SK-N-SH (cell line): ENCODE measurements around the gene EHMT2. TPM values are rescaled to one million over a fixed set of nuclear protein-coding genes. Genes with fewer than 3 reads are reported as not detected.
"Not testable (repeated sequence)": the region's sequence is repeated elsewhere in the genome, so short reads cannot be mapped to it uniquely, and the experiment has no call there.

Source experiments
- CTCF ChIA-PET: fragments of 300-600, 350-600 bp; formaldehyde crosslinking; extraction: SDS; loops from one replicate; lab custom pipeline; 2021; lab: Yijun Ruan, JAX
- POLR2A ChIA-PET: fragments of 350-600 bp; sonication (Branson Sonifier 250); formaldehyde crosslinking; extraction: SDS; loops from one replicate; lab custom pipeline; 2020; ENCODE audit warnings: antibody characterized with exemption, inconsistent platforms; lab: Yijun Ruan, JAX
- DNase-seq: peaks from one replicate; pipeline ENCODE4 v3.0.0; 2012
- H2AFZ ChIP-seq: fragments of 200-600 bp; sonication (generic); 2 replicates; pipeline ENCODE4 v1.8.1; 2016; ENCODE audit warnings: antibody characterized with exemption, mild to moderate bottlenecking, low read depth
- H3F3A ChIP-seq: fragments of 200-600 bp; sonication (generic); replicated peaks from 2 replicates; pipeline ENCODE3; 2016; ENCODE audit warnings: antibody characterized with exemption, mild to moderate bottlenecking; ENCODE audit not compliant: insufficient read depth
- H3K27ac ChIP-seq, 2 experiments: fragments of 200-500 bp in 1 of 2; fragments of 200-600 bp in 1 of 2; sonication (Bioruptor generic) in 1 of 2; sonication (generic), shearing (Covaris generic) in 1 of 2; 2 replicates each; pipeline versions ENCODE4 v1.5.1 to v1.6.1; 2014 to 2016; ENCODE audit warnings: low read depth in 2 of 2, inconsistent platforms in 1 of 2, low read length in 1 of 2, mild to moderate bottlenecking in 1 of 2, mixed read lengths in 1 of 2
- H3K27me3 ChIP-seq: fragments of 200-600 bp; sonication (generic), shearing (Covaris generic); 2 replicates; pipeline ENCODE4 v1.6.1; 2016; ENCODE audit warnings: mixed run types; ENCODE audit not compliant: insufficient read depth
- H3K36me3 ChIP-seq, 2 experiments: fragments of 200-500 bp in 1 of 2; fragments of 200-600 bp in 1 of 2; sonication (Bioruptor generic) in 1 of 2; sonication (generic) in 1 of 2; replicated peaks in 1 of 2; 2 replicates each; pipeline versions ENCODE3 to v1.5.1; 2014 to 2016; ENCODE audit warnings: low read length in 1 of 2, mild to moderate bottlenecking in 1 of 2; ENCODE audit not compliant: insufficient read depth in 2 of 2, control insufficient read depth in 1 of 2
- H3K4me1 ChIP-seq, 2 experiments: fragments of 200-500 bp in 1 of 2; fragments of 200-600 bp in 1 of 2; sonication (Bioruptor generic) in 1 of 2; sonication (generic), shearing (Covaris generic) in 1 of 2; 2 replicates each; pipeline versions ENCODE4 v1.5.1 to v1.6.1; 2014 to 2016; ENCODE audit warnings: low read depth in 1 of 2, low read length in 1 of 2, mixed run types in 1 of 2; ENCODE audit not compliant: insufficient read depth in 2 of 2, control insufficient read depth in 1 of 2
- H3K4me2 ChIP-seq: fragments of 200-600 bp; sonication (generic), shearing (Covaris generic); 2 replicates; pipeline ENCODE4 v1.6.1; 2017; ENCODE audit warnings: mixed run types
- H3K4me3 ChIP-seq, 2 experiments: fragments of 200-500 bp in 1 of 2; fragments of 200-600 bp in 1 of 2; sonication (Bioruptor generic) in 1 of 2; sonication (generic), shearing (Covaris generic) in 1 of 2; 2 replicates each; pipeline versions ENCODE4 v1.5.1 to v1.8.1; 2014 to 2016; ENCODE audit warnings: low read depth in 2 of 2, inconsistent platforms in 1 of 2, low read length in 1 of 2, mild to moderate bottlenecking in 1 of 2, mixed read lengths in 1 of 2, moderate library complexity in 1 of 2
- H3K79me2 ChIP-seq: fragments of 200-600 bp; sonication (generic); 2 replicates; pipeline ENCODE4 v1.8.1; 2017; ENCODE audit warnings: mild to moderate bottlenecking; ENCODE audit not compliant: insufficient read depth
- H3K9ac ChIP-seq: fragments of 200-600 bp; sonication (generic); 2 replicates; pipeline ENCODE4 v1.6.1; 2017; ENCODE audit warnings: mixed run types
- H3K9me2 ChIP-seq: fragments of 200-600 bp; sonication (generic); 2 replicates; pipeline ENCODE4 v1.6.1; 2017; ENCODE audit warnings: mixed run types
- H3K9me3 ChIP-seq: fragments of 200-600 bp; sonication (generic); 2 replicates; pipeline ENCODE4 v1.6.1; 2017; ENCODE audit warnings: mixed run types, mild to moderate bottlenecking, moderate library complexity
- H4K20me1 ChIP-seq: fragments of 200-600 bp; sonication (generic); 2 replicates; pipeline ENCODE4 v1.6.1; 2017; ENCODE audit warnings: mild to moderate bottlenecking, mixed run types; ENCODE audit not compliant: insufficient read depth
- CTCF ChIP-seq: fragments of 200-600 bp; sonication (generic); IDR thresholded peaks from 2 replicates; pipeline ENCODE4 v1.6.1; 2017; ENCODE audit warnings: antibody characterized with exemption, mild to moderate bottlenecking, moderate library complexity
- FOSL2 ChIP-seq: IDR thresholded peaks from 2 replicates; pipeline ENCODE4 v1.4.0; 2012; ENCODE audit warnings: low read depth, mild to moderate bottlenecking, moderate library complexity, borderline replicate concordance
- FOXM1 ChIP-seq: IDR thresholded peaks from 2 replicates; pipeline ENCODE4 v1.4.0; 2012; ENCODE audit warnings: low read depth, mild to moderate bottlenecking
- IRF3 ChIP-seq: fragments of 150-350 bp; IDR thresholded peaks from 2 replicates; pipeline ENCODE4 v1.6.1; 2016; ENCODE audit warnings: mild to moderate bottlenecking, low read depth, low read length
- MXI1 ChIP-seq: IDR thresholded peaks from 2 replicates; pipeline ENCODE4 v1.6.1; 2012; ENCODE audit warnings: mild to moderate bottlenecking, low read depth, low read length, improper control_type of control experiment
- NFIC ChIP-seq: IDR thresholded peaks from 2 replicates; pipeline ENCODE4 v1.4.0; 2012; ENCODE audit warnings: borderline replicate concordance
- NRF1 ChIP-seq: IDR thresholded peaks from 2 replicates; pipeline ENCODE4 v1.6.1; 2012; ENCODE audit warnings: low read depth, mild to moderate bottlenecking, low read length
- POLR2AphosphoS5 ChIP-seq: IDR thresholded peaks from 2 replicates; pipeline ENCODE4 v1.6.1; 2012; ENCODE audit warnings: low read depth, low read length
- SIN3A ChIP-seq: IDR thresholded peaks from 2 replicates; pipeline ENCODE4 v1.6.1; 2012; ENCODE audit warnings: low read depth, mild to moderate bottlenecking, low read length, moderate library complexity, borderline replicate concordance
- SMC3 ChIP-seq: IDR thresholded peaks from 2 replicates; pipeline ENCODE4 v1.6.1; 2012; ENCODE audit warnings: low read depth, low read length, improper control_type of control experiment
- TAF1 ChIP-seq: IDR thresholded peaks from 2 replicates; pipeline ENCODE4 v1.6.1; 2012; ENCODE audit warnings: low read depth, mild to moderate bottlenecking, low read length, moderate library complexity, borderline replicate concordance
- TCF12 ChIP-seq: IDR thresholded peaks from 2 replicates; pipeline ENCODE4 v1.4.0; 2012
- TEAD4 ChIP-seq: IDR thresholded peaks from 2 replicates; pipeline ENCODE4 v1.4.0; 2012; ENCODE audit warnings: mild to moderate bottlenecking, borderline replicate concordance; ENCODE audit not compliant: insufficient read depth
- YY1 ChIP-seq: IDR thresholded peaks from 2 replicates; pipeline ENCODE4 v1.4.0; 2012; ENCODE audit warnings: low read depth, mild to moderate bottlenecking
- WGBS: methylation state at CpG from one replicate; pipeline ENCODE4 v1.1.6; 2017; ENCODE audit warnings: low lambda C conversion rate; 5-methylcytosine and 5-hydroxymethylcytosine counted together
- polyA plus RNA-seq, 3 experiments: library from polyadenylated mRNA; depleted of rRNA; stranded (reverse); fragments of >200 nt; gene quantifications; 2 replicates each; pipeline ENCODE4 v1.2.3, GENCODE V29; 2012
- TF ChIP-seq, protein P1 (sequence below): IDR thresholded peaks from 2 replicates; pipeline ENCODE4 v1.4.0; 2012; ENCODE audit warnings: low read depth
- TF ChIP-seq, protein P2 (sequence below): fragments of 150-350 bp; IDR thresholded peaks from 2 replicates; pipeline ENCODE4 v1.6.1; 2017; ENCODE audit warnings: antibody characterized with exemption, low read length, low read depth, borderline replicate concordance
- TF ChIP-seq, protein P3 (sequence below): IDR thresholded peaks from 2 replicates; pipeline ENCODE4 v1.4.0; 2012; ENCODE audit warnings: low read depth, borderline replicate concordance

The EHMT2 gene
- polyA plus RNA-seq, 1 of the 3 experiments (the other 2 are of a cell fraction): 72.0 TPM

DNA sequence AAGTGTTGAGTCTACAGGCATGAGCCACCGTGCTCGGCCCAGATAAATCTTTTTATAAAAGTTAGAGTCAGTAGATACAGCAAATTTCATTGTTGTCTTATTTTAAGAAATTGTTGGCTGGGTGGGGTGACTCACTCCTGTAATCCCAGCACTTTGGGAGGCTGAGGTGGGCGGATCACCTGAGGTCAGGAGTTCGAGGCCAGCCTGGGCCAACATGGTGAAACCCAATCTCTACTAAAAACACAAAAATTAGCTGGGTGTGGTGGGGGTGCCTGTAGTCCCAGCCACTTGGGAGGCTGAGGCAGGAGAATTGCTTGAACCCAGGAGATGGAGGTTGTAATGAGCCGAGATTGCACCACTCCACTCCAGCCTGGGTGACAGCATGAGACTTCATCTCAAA, 10.8 kb upstream of the EHMT2 start:
- H3K9ac ChIP-seq, H3K9me3 ChIP-seq, H2AFZ ChIP-seq, H3K9me2 ChIP-seq, H3K4me1 ChIP-seq, H3K36me3 ChIP-seq, H3K27me3 ChIP-seq, H3K79me2 ChIP-seq, H3K4me3 ChIP-seq, POLR2A ChIA-PET, H4K20me1 ChIP-seq, H3K4me2 ChIP-seq, DNase-seq: not testable (repeated sequence)
- H3K27ac ChIP-seq: peak overlapping the region in 1 of 2 experiments; percentile 2; a peak in 1 of 4 replicates
- CTCF ChIA-PET: interaction anchor here (1.4 kb wide), 1 partner anchor 44 kb away, joined by 8 read pairs; no protein-coding TSS in a partner anchor
- 57% methylated on average over 5 of the region's 5 CpGs for WGBS
- peaks cover 25% of the 10 kb centered on the region for H3F3A ChIP-seq

GRCh38 chr6:31907158-31907813, 9.8 kb upstream of the EHMT2 start:
- Histone ChIP-seq H3K27ac (no peak overlapping the region), H3K9ac (no peak overlapping the region), H3K4me2 (no peak overlapping the region)

DNA sequence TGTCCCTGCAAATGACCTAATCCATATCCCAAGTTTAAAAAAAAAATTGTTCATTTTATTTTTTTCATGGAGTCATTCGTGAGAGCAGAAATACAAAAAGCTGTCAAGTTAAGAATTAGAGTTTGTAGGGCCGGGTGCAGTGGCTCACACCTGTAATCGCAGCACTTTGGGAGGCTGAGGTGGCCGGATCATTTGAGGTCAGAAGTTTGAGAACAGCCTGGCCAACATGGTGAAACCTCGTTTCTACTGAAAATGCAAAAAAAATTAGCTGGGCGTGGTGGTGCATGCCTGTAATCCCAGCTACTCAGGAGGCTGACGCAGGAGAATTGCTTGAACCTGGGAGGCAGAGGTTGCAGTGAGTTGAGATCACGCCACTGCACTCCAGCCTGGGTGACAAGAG, 9.2 kb upstream of the EHMT2 start:
- CTCF ChIA-PET: interaction anchor here (3.1 kb wide), 1 partner anchor 46 kb away, joined by 9 read pairs; no protein-coding TSS in a partner anchor
- H3K4me2 ChIP-seq: not testable (repeated sequence)

More at GRCh38 chr6:31907158-31907813, 9.8 kb upstream of the EHMT2 start:
- no peaks in the 10 kb centered on the region for H3K9me3 ChIP-seq
- peaks cover 33% of the 10 kb centered on the region for H3F3A ChIP-seq
- no peak overlapping the region for H3K4me3 ChIP-seq
- H3K36me3 ChIP-seq: no peaks in the 10 kb centered on the region
- H2AFZ ChIP-seq: no peak overlapping the region
- no peaks in the 10 kb centered on the region for H4K20me1 ChIP-seq
- H3K27me3 ChIP-seq: no peaks in the 10 kb centered on the region
- no peaks in the 10 kb centered on the region for H3K9me2 ChIP-seq
- 69% methylated on average over 7 of the region's 7 CpGs for WGBS
- H3K4me1 ChIP-seq: peaks cover 4 to 7% of the 10 kb centered on the region in 2 experiments; a peak in 1 of 4 replicates
- no peaks in the 10 kb centered on the region for H3K79me2 ChIP-seq
- ChIA-PET CTCF (no interaction called here), POLR2A (interaction anchor here (0.6 kb wide), 1 partner anchor 1637 kb away, joined by 3 read pairs; no protein-coding TSS in a partner anchor)
- no peak for DNase-seq
- TF ChIP-seq IRF3 (no peak), MXI1 (no peak), SIN3A (no peak), TEAD4 (no peak), NRF1 (no peak), CTCF (no peak), TCF12 (no peak), SMC3 (no peak), POLR2AphosphoS5 (no peak), YY1 (no peak), FOSL2 (no peak), TAF1 (no peak), NFIC (no peak), FOXM1 (no peak)
- TF ChIP-seq, protein P1, sequence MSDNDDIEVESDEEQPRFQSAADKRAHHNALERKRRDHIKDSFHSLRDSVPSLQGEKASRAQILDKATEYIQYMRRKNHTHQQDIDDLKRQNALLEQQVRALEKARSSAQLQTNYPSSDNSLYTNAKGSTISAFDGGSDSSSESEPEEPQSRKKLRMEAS: no peak
- TF ChIP-seq, protein P2, sequence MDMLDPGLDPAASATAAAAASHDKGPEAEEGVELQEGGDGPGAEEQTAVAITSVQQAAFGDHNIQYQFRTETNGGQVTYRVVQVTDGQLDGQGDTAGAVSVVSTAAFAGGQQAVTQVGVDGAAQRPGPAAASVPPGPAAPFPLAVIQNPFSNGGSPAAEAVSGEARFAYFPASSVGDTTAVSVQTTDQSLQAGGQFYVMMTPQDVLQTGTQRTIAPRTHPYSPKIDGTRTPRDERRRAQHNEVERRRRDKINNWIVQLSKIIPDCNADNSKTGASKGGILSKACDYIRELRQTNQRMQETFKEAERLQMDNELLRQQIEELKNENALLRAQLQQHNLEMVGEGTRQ: no peak
- TF ChIP-seq, protein P3, sequence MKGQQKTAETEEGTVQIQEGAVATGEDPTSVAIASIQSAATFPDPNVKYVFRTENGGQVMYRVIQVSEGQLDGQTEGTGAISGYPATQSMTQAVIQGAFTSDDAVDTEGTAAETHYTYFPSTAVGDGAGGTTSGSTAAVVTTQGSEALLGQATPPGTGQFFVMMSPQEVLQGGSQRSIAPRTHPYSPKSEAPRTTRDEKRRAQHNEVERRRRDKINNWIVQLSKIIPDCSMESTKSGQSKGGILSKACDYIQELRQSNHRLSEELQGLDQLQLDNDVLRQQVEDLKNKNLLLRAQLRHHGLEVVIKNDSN: no peak
- TF ChIP-seq, all 33 proteins: peak for 0

More for the DNA sequence above, 9.2 kb upstream of the EHMT2 start:
- H3K4me3 ChIP-seq, H3K9me2 ChIP-seq, H3K4me1 ChIP-seq, H3K27me3 ChIP-seq, H4K20me1 ChIP-seq, H3K9ac ChIP-seq, DNase-seq, H3K9me3 ChIP-seq, H3K79me2 ChIP-seq, H3K36me3 ChIP-seq, H2AFZ ChIP-seq, H3K27ac ChIP-seq: not testable (repeated sequence)
- POLR2A ChIA-PET: interaction anchor here (0.6 kb wide), 1 partner anchor 1636 kb away, joined by 3 read pairs; no protein-coding TSS in a partner anchor
- 82% methylated on average over 8 of the region's 8 CpGs for WGBS
- peaks cover 30% of the 10 kb centered on the region for H3F3A ChIP-seq
